GM12878 (cell line): ENCODE measurements around the gene NUP107. TPM values are rescaled to one million over a fixed set of nuclear protein-coding genes. Genes with fewer than 3 reads are reported as not detected.

Source experiments
- BACH1 ChIP-seq: fragments of 450-650 bp; IDR thresholded peaks from 2 replicates; pipeline ENCODE4 v1.6.1; 2017; ENCODE audit warnings: mild to moderate bottlenecking, borderline replicate concordance
- BHLHE40 ChIP-seq, 2 experiments: fragments of 450-650 bp in 1 of 2; IDR thresholded peaks; 2 replicates each; pipeline ENCODE4 v1.6.1; 2011 to 2017; ENCODE audit warnings: low read depth in 2 of 2, borderline replicate concordance in 1 of 2, improper control_type of control experiment in 1 of 2, low read length in 1 of 2, mild to moderate bottlenecking in 1 of 2
- CHD2 ChIP-seq: IDR thresholded peaks from 2 replicates; pipeline ENCODE4 v1.6.1; 2011; ENCODE audit warnings: low read depth, low read length, improper control_type of control experiment, borderline replicate concordance
- MTA2 ChIP-seq: fragments of 450-650 bp; IDR thresholded peaks from 2 replicates; pipeline ENCODE4 v1.6.1; 2016; ENCODE audit warnings: low read depth, mild to moderate bottlenecking, moderate library complexity
- MXI1 ChIP-seq: fragments of 150-350 bp; IDR thresholded peaks from 2 replicates; pipeline ENCODE4 v1.6.1; 2011; ENCODE audit warnings: low read depth, mild to moderate bottlenecking, inconsistent platforms, low read length, improper control_type of control experiment
- PBX3 ChIP-seq: IDR thresholded peaks from 2 replicates; pipeline ENCODE4 v1.6.1; 2011; ENCODE audit warnings: mild to moderate bottlenecking, low read depth, low read length, moderate library complexity; ENCODE audit not compliant: insufficient replicate concordance
- RBBP5 ChIP-seq: fragments of 200-600 bp; sonication (generic); conservative IDR thresholded peaks from 2 replicates; pipeline ENCODE4 v1.6.1; 2016
- REST ChIP-seq: IDR thresholded peaks from 2 replicates; pipeline ENCODE4 v1.6.1; 2012; ENCODE audit warnings: mild to moderate bottlenecking, low read depth, low read length
- SREBF2 ChIP-seq: IDR thresholded peaks from 2 replicates; pipeline ENCODE4 v1.6.1; 2012; ENCODE audit warnings: mild to moderate bottlenecking, low read length
- TARDBP ChIP-seq: IDR thresholded peaks from 2 replicates; pipeline ENCODE4 v1.6.1; 2016; ENCODE audit warnings: borderline replicate concordance
- polyA plus RNA-seq, 11 experiments: library from polyadenylated mRNA; depleted of rRNA in 4 of 11; unstranded in 6 of 11; stranded (reverse) in 5 of 11; fragments of >200 nt; fragmentation: Nextera tagmentation in 4 of 11; fragmentation: Illumina TruSeq in 1 of 11; extraction: Ambion mirVana in 4 of 11; extraction: Trizol in 1 of 11; gene quantifications; 1 replicate in 1 of 11; 2 replicates in 10 of 11; pipeline versions ENCODE4 v1.2.1 to v1.2.3, GENCODE V29; 2011 to 2016; ENCODE audit warnings: inconsistent platforms in 2 of 11, missing spikeins in 2 of 11, low read depth in 1 of 11
- total RNA-seq, 4 experiments: library from RNA; depleted of rRNA in 3 of 4; stranded (reverse); fragments of >200 nt in 3 of 4; fragmentation: Illumina TruSeq in 1 of 4; extraction: Trizol in 1 of 4; gene quantifications; 2 replicates each; pipeline versions ENCODE4 v1.2.1 to v1.2.3, GENCODE V29; 2013 to 2021
- TF ChIP-seq, protein P1 (sequence below): fragments of 450-650 bp; IDR thresholded peaks from 2 replicates; pipeline ENCODE4 v1.6.1; 2014; ENCODE audit warnings: mild to moderate bottlenecking

The NUP107 gene
- total and polyA plus RNA-seq, 10 of the 15 experiments (the other 5 are each of a cell fraction or from before 2014, with no cell fraction given), result 73.4 to 132 (median 92.4) TPM

GRCh38 chr12:68727776-68728175 lies 41.0 kb downstream of the NUP107 start (continued):
- TF ChIP-seq REST (no peak), MXI1 (no peak), SREBF2 (no peak), TARDBP (no peak), RBBP5 (no peak), PBX3 (no peak), MTA2 (no peak), CHD2 (no peak), BHLHE40 (IDR thresholded peaks at IDR 0.05; ENCODE audit: borderline replicate concordance in 1 of 2, low read depth in 2 of 2, low read length in 1 of 2) (no peak), BACH1 (no peak)
- TF ChIP-seq, protein P1, sequence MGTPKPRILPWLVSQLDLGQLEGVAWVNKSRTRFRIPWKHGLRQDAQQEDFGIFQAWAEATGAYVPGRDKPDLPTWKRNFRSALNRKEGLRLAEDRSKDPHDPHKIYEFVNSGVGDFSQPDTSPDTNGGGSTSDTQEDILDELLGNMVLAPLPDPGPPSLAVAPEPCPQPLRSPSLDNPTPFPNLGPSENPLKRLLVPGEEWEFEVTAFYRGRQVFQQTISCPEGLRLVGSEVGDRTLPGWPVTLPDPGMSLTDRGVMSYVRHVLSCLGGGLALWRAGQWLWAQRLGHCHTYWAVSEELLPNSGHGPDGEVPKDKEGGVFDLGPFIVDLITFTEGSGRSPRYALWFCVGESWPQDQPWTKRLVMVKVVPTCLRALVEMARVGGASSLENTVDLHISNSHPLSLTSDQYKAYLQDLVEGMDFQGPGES, result no peak
